Subcutaneous abdominal adipose tissue (tissue), 5 donors: ENCODE results near the gene CPSF4.
A peak's percentile ranks its signal among the peaks of the same experiment; 100 is the strongest.
"Not testable (repeated sequence)": the region's sequence is repeated elsewhere in the genome, so short reads cannot be mapped to it uniquely, and the experiment has no call there.

Experiments
- H3K27ac ChIP-seq: one replicate; pipeline ENCODE4 v1.7.0; 2013; ENCODE audit warnings: low read depth, mild to moderate bottlenecking, inconsistent platforms, low read length, moderate library complexity
- H3K27me3 ChIP-seq, 5 donors: one replicate each; pipeline ENCODE4 v1.7.0; 2013; ENCODE audit warnings: low read length in 5 of 5, inconsistent platforms in 1 of 5; ENCODE audit not compliant: control insufficient read depth in 5 of 5, insufficient read depth in 4 of 5
- H3K36me3 ChIP-seq, 5 donors: one replicate each; pipeline ENCODE4 v1.7.0; 2013; ENCODE audit warnings: low read length in 5 of 5; ENCODE audit not compliant: control insufficient read depth in 5 of 5, insufficient read depth in 5 of 5
- H3K4me1 ChIP-seq, 5 donors: one replicate each; pipeline ENCODE4 v1.7.0; 2013; ENCODE audit warnings: low read length in 5 of 5, mild to moderate bottlenecking in 3 of 5, moderate library complexity in 1 of 5; ENCODE audit not compliant: control insufficient read depth in 5 of 5, insufficient read depth in 5 of 5
- H3K4me3 ChIP-seq, 5 donors: one replicate each; pipeline ENCODE4 v1.7.0; 2013; ENCODE audit warnings: low read length in 5 of 5, low read depth in 1 of 5
- H3K9ac ChIP-seq, 5 donors: one replicate each; pipeline ENCODE4 v1.7.0; 2013; ENCODE audit warnings: low read length in 5 of 5, mild to moderate bottlenecking in 4 of 5, moderate library complexity in 3 of 5
- H3K9me3 ChIP-seq, 5 donors: one replicate each; pipeline ENCODE4 v1.7.0; 2013; ENCODE audit warnings: low read length in 5 of 5; ENCODE audit not compliant: control insufficient read depth in 5 of 5
- donor health status: healthy.
- donor health status: healthy.
- donor health status: healthy.
- donor health status: healthy.
- donor health status: healthy.

CPSF4 gene

DNA sequence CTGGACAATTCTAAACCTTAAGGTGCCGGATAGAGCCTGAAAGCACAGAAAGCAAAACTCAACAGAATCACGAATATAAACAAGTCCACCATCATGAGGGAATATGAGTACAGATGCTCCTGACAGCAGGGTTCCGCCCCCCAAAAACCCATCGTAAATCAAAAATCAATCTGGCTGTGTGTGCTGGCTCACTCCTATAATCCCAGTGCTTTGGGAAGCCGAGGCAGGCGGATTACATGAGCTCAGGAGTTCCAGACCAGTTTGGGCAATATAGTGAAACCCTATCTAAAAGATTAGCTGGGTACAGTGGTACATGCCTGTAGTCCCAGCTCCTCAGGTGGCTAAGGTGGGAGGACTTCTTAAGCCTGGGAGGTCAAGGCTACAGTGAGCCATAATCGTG lies 17.8 kb upstream of the CPSF4 start:
- H3K27me3 ChIP-seq, result no peaks in the 10 kb centered on the region
- peaks cover 0 to 99% (median 80%) of the 10 kb centered on the region in 5 donors for H3K36me3 ChIP-seq
- no peak overlapping the region for H3K27ac ChIP-seq
- no peak overlapping the region for H3K9ac ChIP-seq
- no peaks in the 10 kb centered on the region for H3K9me3 ChIP-seq
- H3K4me3 ChIP-seq, result no peak overlapping the region
- no peaks in the 10 kb centered on the region for H3K4me1 ChIP-seq

DNA sequence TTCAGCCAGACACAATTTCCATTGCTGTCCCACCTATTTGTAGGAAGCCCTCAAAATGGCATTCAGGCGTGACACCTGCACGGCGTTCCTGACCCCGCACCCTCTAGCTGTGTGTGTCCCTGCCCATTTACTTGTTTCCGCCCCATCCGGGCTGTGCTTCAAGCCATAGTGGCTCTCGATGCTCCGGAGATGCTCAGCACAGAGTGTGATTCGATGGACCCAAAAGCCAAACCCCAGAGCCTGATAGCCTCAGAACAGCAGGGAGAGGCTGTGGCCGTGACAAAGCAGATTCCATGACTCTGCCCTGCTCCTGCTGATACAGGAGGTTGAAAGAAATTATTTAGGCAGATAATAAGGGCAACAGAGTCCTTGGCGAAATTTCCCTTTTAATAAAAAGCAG lies 16.6 kb upstream of the CPSF4 start:
- no peaks in the 10 kb centered on the region for H3K9me3 ChIP-seq
- H3K9ac ChIP-seq, result no peak overlapping the region
- no peaks in the 10 kb centered on the region for H3K4me1 ChIP-seq
- H3K27me3 ChIP-seq, result no peaks in the 10 kb centered on the region
- H3K27ac ChIP-seq, result no peak overlapping the region
- peaks cover 0 to 91% (median 69%) of the 10 kb centered on the region in 5 donors for H3K36me3 ChIP-seq
- no peak overlapping the region for H3K4me3 ChIP-seq

DNA sequence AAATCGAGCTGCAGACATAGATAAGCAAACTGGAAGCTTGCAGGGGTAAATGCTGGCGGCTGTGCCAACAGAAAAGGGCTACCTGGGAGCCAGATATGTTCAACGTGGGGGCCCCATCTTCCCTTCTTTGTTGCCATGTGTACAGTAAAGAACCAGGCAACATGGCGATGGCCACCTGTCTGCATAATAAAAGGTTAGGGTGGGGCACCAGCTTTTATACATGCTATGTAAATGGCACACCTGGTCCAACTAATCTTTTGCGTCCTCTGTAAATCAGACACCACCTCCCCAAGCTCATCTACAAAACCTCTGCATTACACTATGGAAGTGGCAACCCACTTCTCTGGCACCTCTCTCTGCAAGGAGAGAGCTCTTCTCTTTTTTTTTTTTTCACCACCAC lies 16.1 kb upstream of the CPSF4 start:
- H3K36me3 ChIP-seq, result peaks cover 0 to 86% (median 64%) of the 10 kb centered on the region in 5 donors
- no peaks in the 10 kb centered on the region for H3K27me3 ChIP-seq
- H3K9me3 ChIP-seq, result no peaks in the 10 kb centered on the region
- H3K4me3 ChIP-seq, result no peak overlapping the region
- H3K9ac ChIP-seq, result no peak overlapping the region
- no peaks in the 10 kb centered on the region for H3K4me1 ChIP-seq
- no peak overlapping the region for H3K27ac ChIP-seq

DNA sequence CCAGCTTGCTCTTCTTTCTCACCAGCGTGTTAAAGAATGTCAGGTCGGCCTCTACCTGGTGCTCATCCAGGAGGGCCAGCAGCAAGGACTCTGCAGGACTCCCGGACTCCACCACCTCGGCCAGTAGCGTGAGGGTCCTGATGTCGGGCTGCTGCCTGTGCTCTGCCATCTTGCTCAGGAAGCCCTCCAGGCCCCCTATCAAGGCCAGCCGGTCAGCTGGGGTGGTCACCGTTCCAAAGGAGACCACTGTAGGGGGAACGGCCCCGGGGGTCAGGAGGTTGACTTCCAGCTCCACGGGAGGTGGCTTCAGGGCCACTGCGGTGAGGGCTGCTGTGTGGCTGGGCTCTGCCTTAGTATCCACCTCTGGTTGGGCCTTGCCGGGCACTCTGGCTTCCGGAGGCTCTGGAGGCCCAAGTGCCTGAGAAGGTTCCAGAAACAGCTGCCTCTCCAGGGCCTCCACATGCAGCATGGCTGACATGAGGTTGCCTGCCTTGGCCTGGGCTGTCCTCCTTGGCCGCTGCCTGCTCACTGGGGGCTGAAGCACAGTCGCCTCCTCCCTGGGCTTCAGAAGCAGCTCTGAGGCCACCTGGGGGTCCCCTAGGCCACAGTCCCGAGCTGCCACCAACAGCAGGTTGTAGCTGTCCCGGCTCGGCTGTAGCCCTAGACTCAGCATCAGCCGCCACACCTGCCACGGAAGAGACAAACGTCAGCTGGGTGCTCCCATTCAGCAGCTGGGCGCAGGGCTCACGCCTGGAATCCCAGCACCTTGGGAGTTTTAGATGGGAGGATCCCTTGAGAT lies 13.6 kb upstream of the CPSF4 start:
- H3K27ac ChIP-seq, result no peak overlapping the region

DNA sequence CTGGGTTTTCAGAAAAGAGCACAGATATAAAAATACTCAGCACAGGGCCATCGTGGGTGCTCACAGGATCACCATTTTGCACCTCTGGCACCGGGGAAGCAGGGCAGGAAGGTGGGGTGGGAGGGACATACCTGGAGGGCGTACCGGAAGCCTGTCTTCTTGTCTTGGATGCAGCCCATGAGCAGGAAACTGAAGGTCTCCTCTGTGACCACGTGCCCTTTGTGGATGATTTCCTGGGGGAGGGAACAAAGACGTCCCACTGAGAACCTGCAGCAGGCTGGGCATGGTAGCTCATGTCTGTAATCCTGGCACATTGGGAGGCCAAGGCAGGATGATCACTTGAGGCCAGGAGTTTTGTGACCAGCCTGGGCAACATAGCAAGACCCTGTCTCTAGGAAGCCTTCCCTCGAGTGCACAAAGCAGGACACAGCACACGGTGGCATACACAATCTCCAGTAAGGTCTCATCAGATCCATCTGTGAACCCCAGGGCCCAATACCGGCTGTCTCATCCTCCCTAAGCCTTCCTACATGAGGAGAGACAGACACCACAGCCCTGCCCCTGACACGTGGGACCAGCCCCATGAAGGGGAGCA lies 9.7 kb upstream of the CPSF4 start:
- H3K4me1 ChIP-seq, result no peaks in the 10 kb centered on the region
- no peak overlapping the region for H3K9ac ChIP-seq
- peaks cover 0 to 72% (median 58%) of the 10 kb centered on the region in 5 donors for H3K36me3 ChIP-seq
- H3K27me3 ChIP-seq, result no peaks in the 10 kb centered on the region
- no peak overlapping the region for H3K27ac ChIP-seq
- no peak overlapping the region for H3K4me3 ChIP-seq
- no peaks in the 10 kb centered on the region for H3K9me3 ChIP-seq

More for the DNA sequence above, 13.6 kb upstream of the CPSF4 start:
- Histone ChIP-seq H3K9ac (no peak overlapping the region), H3K4me3 (no peak overlapping the region), H3K36me3 (peaks cover 0 to 79% (median 56%) of the 10 kb centered on the region in 5 donors), H3K9me3 (no peaks in the 10 kb centered on the region), H3K27me3 (no peaks in the 10 kb centered on the region), H3K4me1 (no peaks in the 10 kb centered on the region)

DNA sequence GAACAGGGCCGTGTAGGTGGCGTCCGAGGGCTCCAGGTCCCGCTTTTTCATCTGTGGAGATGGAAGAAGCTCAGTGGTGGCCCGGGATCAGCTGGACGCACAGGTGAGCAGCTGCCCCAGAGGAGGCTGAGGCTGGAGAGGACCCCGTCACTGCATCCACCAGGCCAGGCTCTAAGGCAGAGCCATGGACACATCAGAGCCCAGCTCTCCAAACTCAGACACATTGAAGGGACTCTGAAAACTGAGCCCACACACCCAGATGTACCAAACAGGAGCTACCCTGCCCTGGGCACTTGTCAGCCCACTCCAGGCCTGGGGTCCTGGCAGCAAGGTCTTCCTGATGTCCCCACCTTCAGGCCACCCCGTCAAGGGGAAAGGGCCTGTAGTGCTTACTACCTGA lies 9.0 kb upstream of the CPSF4 start:
- H3K36me3 ChIP-seq, result peaks cover 0 to 72% (median 58%) of the 10 kb centered on the region in 5 donors

DNA sequence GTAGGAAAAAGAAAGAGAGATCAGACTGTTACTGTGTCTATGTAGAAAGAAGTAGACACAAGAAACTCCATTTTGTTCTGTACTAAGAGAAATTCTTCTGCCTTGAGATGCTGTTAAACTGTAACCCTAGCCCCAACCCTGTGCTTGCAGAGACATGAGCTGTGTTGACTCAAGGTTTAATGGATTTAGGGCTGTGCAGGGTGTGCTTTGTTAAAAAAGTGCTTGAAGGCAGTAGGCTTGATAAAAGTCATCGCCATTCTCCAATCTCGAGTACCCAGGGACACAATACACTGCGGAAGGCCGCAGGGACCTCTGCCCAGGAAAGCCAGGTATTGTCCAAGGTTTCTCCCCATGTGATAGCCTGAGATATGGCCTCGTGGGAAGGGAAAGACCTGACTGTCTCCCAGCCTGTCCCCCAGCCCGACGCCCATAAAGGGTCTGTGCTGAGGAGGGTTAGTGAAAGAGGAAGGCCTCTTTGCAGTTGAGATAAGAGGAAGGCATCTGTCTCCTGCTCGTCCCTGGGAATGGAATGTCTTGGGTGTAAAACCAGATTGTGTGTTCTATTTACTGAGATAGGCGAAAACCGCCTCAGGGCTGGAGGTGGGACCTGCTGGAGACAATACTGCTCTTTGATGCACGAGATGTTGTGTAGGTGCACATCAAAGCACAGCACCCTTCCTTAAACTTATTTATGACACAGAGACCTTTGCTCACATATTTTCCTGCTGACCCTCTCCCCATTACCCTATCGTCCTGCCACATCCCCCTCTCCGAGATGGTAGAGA lies 6.8 kb upstream of the CPSF4 start:
- H3K4me1 ChIP-seq, H3K27ac ChIP-seq, H3K27me3 ChIP-seq, H3K9ac ChIP-seq, H3K9me3 ChIP-seq, H3K4me3 ChIP-seq: not testable (repeated sequence)
- peaks cover 0 to 60% (median 53%) of the 10 kb centered on the region in 5 donors for H3K36me3 ChIP-seq

More for the DNA sequence above, 9.0 kb upstream of the CPSF4 start:
- Histone ChIP-seq H3K4me3 (no peak overlapping the region), H3K4me1 (no peaks in the 10 kb centered on the region), H3K9me3 (no peaks in the 10 kb centered on the region), H3K9ac (no peak overlapping the region), H3K27ac (no peak overlapping the region), H3K27me3 (no peaks in the 10 kb centered on the region)

DNA sequence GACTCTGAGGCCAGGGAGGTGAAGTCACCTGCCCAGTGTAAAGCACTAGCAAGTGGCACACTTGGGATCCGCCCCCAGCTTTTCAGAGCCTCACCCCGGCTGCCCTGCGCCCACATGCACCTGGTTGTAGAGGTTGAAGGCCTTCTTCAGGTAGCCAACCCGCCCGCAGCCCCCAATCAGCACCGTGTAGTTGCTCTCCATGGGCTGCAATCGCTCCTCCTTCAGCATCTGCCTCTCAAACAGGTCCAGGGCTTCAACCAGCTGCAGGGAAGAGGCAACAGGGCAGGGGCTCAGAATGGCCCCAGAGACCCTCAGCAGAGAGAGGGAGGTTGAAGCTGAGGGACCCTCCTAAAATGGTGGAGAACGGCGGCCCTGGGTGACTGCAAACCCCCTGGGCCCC lies 5.6 kb upstream of the CPSF4 start:
- H3K27ac ChIP-seq, result no peak overlapping the region
- no peak overlapping the region for H3K4me3 ChIP-seq
- H3K27me3 ChIP-seq, result no peaks in the 10 kb centered on the region
- H3K4me1 ChIP-seq, result peaks cover 0 to 9% (median 7%) of the 10 kb centered on the region in 5 donors
- H3K36me3 ChIP-seq, result peaks cover 0 to 60% (median 53%) of the 10 kb centered on the region in 5 donors
- H3K9ac ChIP-seq, result no peak overlapping the region
- H3K9me3 ChIP-seq, result no peaks in the 10 kb centered on the region

DNA sequence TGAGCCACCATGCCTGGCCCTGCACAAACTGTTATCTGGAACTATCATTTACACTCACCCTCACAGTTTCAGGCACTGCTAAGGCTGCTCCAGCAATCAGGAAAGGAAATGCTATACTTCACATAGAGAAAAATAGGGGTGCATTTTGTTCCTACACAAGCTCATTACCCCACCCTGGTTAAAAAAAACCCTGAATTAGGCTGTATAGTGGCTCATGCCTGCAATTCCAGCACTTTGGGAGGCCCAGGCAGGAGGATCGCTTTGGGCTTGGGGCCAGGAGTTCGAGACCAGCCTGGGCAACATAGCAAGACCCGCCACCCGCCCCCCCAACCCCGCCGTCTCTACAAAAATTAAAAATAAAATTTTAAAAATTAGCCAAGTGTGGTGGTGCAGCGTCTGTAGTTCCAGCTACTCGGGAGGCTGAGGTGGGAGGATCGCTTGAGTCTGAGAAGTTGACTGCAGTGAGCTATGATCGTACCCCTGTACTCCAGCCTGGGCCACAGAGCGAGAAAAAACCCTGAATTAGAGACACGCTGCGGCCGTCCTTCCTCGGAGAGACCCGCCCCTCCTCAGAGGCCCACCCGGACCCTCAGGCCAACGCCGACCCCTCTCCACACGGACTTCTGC lies 684 bp upstream of the CPSF4 start:
- H3K9ac ChIP-seq, result peak overlapping the region in 4 of 5 donors; percentile 75 to 92 (median 85)
- H3K36me3 ChIP-seq, result peaks cover 3 to 21% (median 17%) of the 10 kb centered on the region in 5 donors
- peak overlapping the region; percentile 71 to 93 (median 90) for H3K4me3 ChIP-seq
- no peaks in the 10 kb centered on the region for H3K9me3 ChIP-seq
- H3K27me3 ChIP-seq, result no peaks in the 10 kb centered on the region
- peaks cover 12 to 43% (median 35%) of the 10 kb centered on the region in 5 donors for H3K4me1 ChIP-seq
- H3K27ac ChIP-seq, result peak overlapping the region; percentile 70
